ENCODE measurements around the gene B3GAT2. TPM values are rescaled to one million over a fixed set of nuclear protein-coding genes. Genes with fewer than 3 reads are reported as not detected.

B3GAT2 gene
- total RNA-seq, 1 experiment from 2014 or later, result 0.22 TPM

DNA sequence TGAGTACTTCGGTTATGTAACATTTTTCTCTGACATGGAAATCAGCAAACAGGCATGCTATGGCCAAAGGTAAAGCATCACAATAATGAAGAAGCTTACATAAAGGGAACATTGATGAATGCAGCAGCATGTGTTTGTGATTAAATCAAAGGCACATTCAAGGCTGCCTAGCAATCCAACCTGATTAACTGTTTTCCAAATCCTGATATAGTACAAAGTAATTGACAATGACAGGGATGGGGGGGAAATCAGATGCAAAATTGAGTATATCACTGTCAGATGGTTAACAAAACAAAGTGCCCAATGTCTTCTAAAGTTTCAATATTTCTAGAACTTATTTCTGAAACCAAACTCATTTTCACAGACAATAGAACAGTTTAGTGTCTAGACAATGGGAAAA lies 39.2 kb upstream of the B3GAT2 start:
- no peak overlapping the region for H3K4ac ChIP-seq (ENCODE audit: low read depth, low read length)
- no peak overlapping the region for H3K4me2 ChIP-seq (ENCODE audit: insufficient read depth, insufficient read length, low read length)
- H3K4me1 ChIP-seq (ENCODE audit: insufficient read depth, low read length), result no peaks in the 10 kb centered on the region; the same call in 1 of the 2 replicates
- no peaks in the 10 kb centered on the region for H3K79me2 ChIP-seq (ENCODE audit: insufficient read depth, low read length)
- H2BK15ac ChIP-seq (ENCODE audit: low read depth, low read length), result no peak overlapping the region
- Mint-ChIP-seq H3K4me3 (no peak overlapping the region), H3K36me3 (ENCODE audit: insufficient read depth in 1 of 3, low read depth in 3 of 3) (no peaks in the 10 kb centered on the region; a peak in 1 of 7 replicates), H3K27me3 (ENCODE audit: low read depth) (no peaks in the 10 kb centered on the region), H3K4me1 (peaks cover 12 to 15% of the 10 kb centered on the region in 2 experiments; a peak in 3 of 4 replicates), H3K27ac (no peak overlapping the region), H3K9me3 (no peaks in the 10 kb centered on the region; a peak in 1 of 5 replicates)
- no peak for DNase-seq
- H2BK120ac ChIP-seq (ENCODE audit: low read depth, low read length, poor library complexity, severe bottlenecking), result no peak overlapping the region
- no peak overlapping the region for H2BK12ac ChIP-seq (ENCODE audit: insufficient read length, low read depth, low read length)
- no peak overlapping the region for H3K23ac ChIP-seq (ENCODE audit: insufficient read length, low read depth, low read length)
- H3K14ac ChIP-seq (ENCODE audit: insufficient read depth, low read length), result no peak overlapping the region
- H2AK5ac ChIP-seq (ENCODE audit: insufficient read length, low read length), result no peak overlapping the region
- no peak overlapping the region for H4K5ac ChIP-seq (ENCODE audit: insufficient read length, low read depth, low read length)
- H3K27me3 ChIP-seq (ENCODE audit: insufficient read depth, low read length), result no peaks in the 10 kb centered on the region
- no peak overlapping the region for H3K9ac ChIP-seq (ENCODE audit: extremely low read depth, insufficient read length, low read length)
- no peak overlapping the region for H3K27ac ChIP-seq (ENCODE audit: insufficient read length, low read depth, low read length)
- no peak overlapping the region for H2AFZ ChIP-seq (ENCODE audit: low read length)
- no peak overlapping the region for H2BK20ac ChIP-seq (ENCODE audit: low read depth, low read length, poor library complexity, severe bottlenecking)
- WGBS (ENCODE audit: extremely low coverage, insufficient read length, low lambda C conversion rate), result no CpG with 5 or more reads among the region's 1 CpG
- H3K9me3 ChIP-seq (ENCODE audit: control insufficient read depth, low read depth, low read length), result no peaks in the 10 kb centered on the region
- H4K20me1 ChIP-seq (ENCODE audit: control insufficient read depth, insufficient read depth, insufficient read length), result no peaks in the 10 kb centered on the region
- no peak overlapping the region for H2BK5ac ChIP-seq (ENCODE audit: insufficient read length, low read length)
- H3K23me2 ChIP-seq (ENCODE audit: insufficient read length, low read depth, low read length, poor library complexity, severe bottlenecking), result no peaks in the 10 kb centered on the region
- H3T11ph ChIP-seq (ENCODE audit: low read length), result no peak overlapping the region
- H3K18ac ChIP-seq (ENCODE audit: insufficient read length, low read depth, low read length), result no peak overlapping the region
- TF ChIP-seq, protein P1, sequence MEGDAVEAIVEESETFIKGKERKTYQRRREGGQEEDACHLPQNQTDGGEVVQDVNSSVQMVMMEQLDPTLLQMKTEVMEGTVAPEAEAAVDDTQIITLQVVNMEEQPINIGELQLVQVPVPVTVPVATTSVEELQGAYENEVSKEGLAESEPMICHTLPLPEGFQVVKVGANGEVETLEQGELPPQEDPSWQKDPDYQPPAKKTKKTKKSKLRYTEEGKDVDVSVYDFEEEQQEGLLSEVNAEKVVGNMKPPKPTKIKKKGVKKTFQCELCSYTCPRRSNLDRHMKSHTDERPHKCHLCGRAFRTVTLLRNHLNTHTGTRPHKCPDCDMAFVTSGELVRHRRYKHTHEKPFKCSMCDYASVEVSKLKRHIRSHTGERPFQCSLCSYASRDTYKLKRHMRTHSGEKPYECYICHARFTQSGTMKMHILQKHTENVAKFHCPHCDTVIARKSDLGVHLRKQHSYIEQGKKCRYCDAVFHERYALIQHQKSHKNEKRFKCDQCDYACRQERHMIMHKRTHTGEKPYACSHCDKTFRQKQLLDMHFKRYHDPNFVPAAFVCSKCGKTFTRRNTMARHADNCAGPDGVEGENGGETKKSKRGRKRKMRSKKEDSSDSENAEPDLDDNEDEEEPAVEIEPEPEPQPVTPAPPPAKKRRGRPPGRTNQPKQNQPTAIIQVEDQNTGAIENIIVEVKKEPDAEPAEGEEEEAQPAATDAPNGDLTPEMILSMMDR (conservative IDR thresholded peaks at IDR 0.05), result no peak
- H4K8ac ChIP-seq (replicated peaks; ENCODE audit: insufficient read length, low read depth, low read length), result no peak overlapping the region
- no peaks in the 10 kb centered on the region for H3K79me1 ChIP-seq (ENCODE audit: insufficient read depth, low read depth, low read length, poor library complexity, severe bottlenecking)
- H4K91ac ChIP-seq (ENCODE audit: insufficient read length, low read depth, low read length), result no peak overlapping the region
- H3K56ac ChIP-seq (ENCODE audit: insufficient read length, low read depth, low read length), result no peak overlapping the region

Measured in H9 (cell line).